ENCODE results near the gene SCFD2.
"Not testable (repeated sequence)": the region's sequence is repeated elsewhere in the genome, so short reads cannot be mapped to it uniquely, and the experiment has no call there.

SCFD2 gene

GRCh38 chr4:53139256-53139655, 226.6 kb downstream of the SCFD2 start:
- not testable (repeated sequence) for DNase-seq (ENCODE audit: low read depth in 2 of 2)

GRCh38 chr4:53137468-53137867, 228.4 kb downstream of the SCFD2 start:
- no peak for DNase-seq (ENCODE audit: low read depth in 2 of 2)

GRCh38 chr4:53136954-53137353, 228.9 kb downstream of the SCFD2 start:
- no peak for DNase-seq (ENCODE audit: low read depth in 2 of 2)

GRCh38 chr4:53132132-53132891, 233.5 kb downstream of the SCFD2 start:
- peak in 1 of 2 experiments; percentile 4 for DNase-seq (ENCODE audit: low read depth in 2 of 2)

- DNase-seq (ENCODE audit: low read depth in 2 of 2), result no peak
Observed at GRCh38 chr4:53131562-53131925, 234.3 kb downstream of the SCFD2 start.

- no peak for DNase-seq (ENCODE audit: low read depth in 2 of 2)
Observed at GRCh38 chr4:53130896-53131561, 234.8 kb downstream of the SCFD2 start.

GRCh38 chr4:53128706-53129357, 237.0 kb downstream of the SCFD2 start:
- no peak for DNase-seq (ENCODE audit: low read depth in 2 of 2)

- no peak for DNase-seq (ENCODE audit: low read depth in 2 of 2)
Observed at GRCh38 chr4:53128231-53128630, 237.6 kb downstream of the SCFD2 start.

GRCh38 chr4:53127365-53127764, 238.5 kb downstream of the SCFD2 start:
- DNase-seq (ENCODE audit: low read depth in 2 of 2), result no peak

- no peak for DNase-seq (ENCODE audit: low read depth in 2 of 2)
Observed at GRCh38 chr4:53126099-53126498, 239.8 kb downstream of the SCFD2 start.

- no peak for DNase-seq (ENCODE audit: low read depth in 2 of 2)
Observed at GRCh38 chr4:53123819-53124218, 242.0 kb downstream of the SCFD2 start.

- DNase-seq (ENCODE audit: low read depth in 2 of 2), result no peak
Observed at GRCh38 chr4:53123171-53123570, 242.7 kb downstream of the SCFD2 start.

- DNase-seq (ENCODE audit: low read depth in 2 of 2), result no peak
Observed at GRCh38 chr4:53122280-53123116, 243.4 kb downstream of the SCFD2 start.

GRCh38 chr4:53121264-53121865, 244.5 kb downstream of the SCFD2 start:
- DNase-seq (ENCODE audit: low read depth in 2 of 2), result no peak

- no peak for DNase-seq (ENCODE audit: low read depth in 2 of 2)
Observed at GRCh38 chr4:53120778-53121177, 245.1 kb downstream of the SCFD2 start.

GRCh38 chr4:53119680-53120079, 246.2 kb downstream of the SCFD2 start:
- DNase-seq (ENCODE audit: low read depth in 2 of 2), result no peak

- no peak for DNase-seq (ENCODE audit: low read depth in 2 of 2)
Observed at GRCh38 chr4:53118676-53119075, 247.2 kb downstream of the SCFD2 start.

- no peak for DNase-seq (ENCODE audit: low read depth in 2 of 2)
Observed at GRCh38 chr4:53116954-53117353, 248.9 kb downstream of the SCFD2 start.

- no peak for DNase-seq (ENCODE audit: low read depth in 2 of 2)
Observed at GRCh38 chr4:53113431-53114225, 252.2 kb downstream of the SCFD2 start.

- DNase-seq (ENCODE audit: low read depth in 2 of 2), result no peak
Observed at GRCh38 chr4:53105313-53105712, 260.5 kb downstream of the SCFD2 start.

GRCh38 chr4:53103481-53103880, 262.4 kb downstream of the SCFD2 start:
- DNase-seq (ENCODE audit: low read depth in 2 of 2), result no peak

Data from stimulated activated CD4-positive, alpha-beta T cell treated with anti-CD3 and anti-CD28 coated beads, Interleukin-12 subunit alpha, Interleukin-12 subunit beta, amount 100 ng/mL, for 24 hours (primary cell).